ENCODE results near the gene GPRIN3.

DNA sequence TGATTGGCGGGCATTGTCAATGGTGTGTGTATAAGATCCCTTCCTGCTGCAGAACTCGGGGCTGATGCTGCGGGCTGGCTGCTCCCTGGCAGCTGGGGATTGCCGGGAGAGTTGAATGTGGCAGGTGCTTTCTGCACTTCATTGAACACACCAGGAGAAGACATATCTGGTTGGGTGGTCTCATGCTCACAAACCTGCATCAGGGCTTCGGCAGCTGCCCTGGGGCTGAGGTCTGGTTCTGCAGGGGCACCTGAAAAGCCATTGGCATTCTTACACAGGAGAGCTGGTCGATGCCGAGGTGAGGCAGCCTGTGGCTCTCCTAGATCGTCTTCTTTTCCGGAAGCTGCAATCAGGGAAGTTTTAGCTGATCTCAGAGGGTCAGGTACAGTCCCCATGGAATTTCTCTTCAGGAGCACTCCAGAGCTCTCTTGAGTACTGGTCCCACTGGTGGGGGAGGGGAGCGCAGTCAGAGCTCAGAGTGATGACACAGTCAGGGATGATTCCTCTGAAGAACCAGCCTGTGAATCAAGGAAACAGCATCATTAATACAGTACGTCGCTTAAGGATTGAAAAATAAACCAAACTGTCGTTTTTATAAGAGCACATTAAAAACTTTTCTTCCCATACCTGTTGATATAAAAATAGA, 57.8 kb downstream of the GPRIN3 start:
- TF ChIP-seq EGR1 (IDR thresholded peaks at IDR 0.05) = no peak
- TF ChIP-seq, protein P1, sequence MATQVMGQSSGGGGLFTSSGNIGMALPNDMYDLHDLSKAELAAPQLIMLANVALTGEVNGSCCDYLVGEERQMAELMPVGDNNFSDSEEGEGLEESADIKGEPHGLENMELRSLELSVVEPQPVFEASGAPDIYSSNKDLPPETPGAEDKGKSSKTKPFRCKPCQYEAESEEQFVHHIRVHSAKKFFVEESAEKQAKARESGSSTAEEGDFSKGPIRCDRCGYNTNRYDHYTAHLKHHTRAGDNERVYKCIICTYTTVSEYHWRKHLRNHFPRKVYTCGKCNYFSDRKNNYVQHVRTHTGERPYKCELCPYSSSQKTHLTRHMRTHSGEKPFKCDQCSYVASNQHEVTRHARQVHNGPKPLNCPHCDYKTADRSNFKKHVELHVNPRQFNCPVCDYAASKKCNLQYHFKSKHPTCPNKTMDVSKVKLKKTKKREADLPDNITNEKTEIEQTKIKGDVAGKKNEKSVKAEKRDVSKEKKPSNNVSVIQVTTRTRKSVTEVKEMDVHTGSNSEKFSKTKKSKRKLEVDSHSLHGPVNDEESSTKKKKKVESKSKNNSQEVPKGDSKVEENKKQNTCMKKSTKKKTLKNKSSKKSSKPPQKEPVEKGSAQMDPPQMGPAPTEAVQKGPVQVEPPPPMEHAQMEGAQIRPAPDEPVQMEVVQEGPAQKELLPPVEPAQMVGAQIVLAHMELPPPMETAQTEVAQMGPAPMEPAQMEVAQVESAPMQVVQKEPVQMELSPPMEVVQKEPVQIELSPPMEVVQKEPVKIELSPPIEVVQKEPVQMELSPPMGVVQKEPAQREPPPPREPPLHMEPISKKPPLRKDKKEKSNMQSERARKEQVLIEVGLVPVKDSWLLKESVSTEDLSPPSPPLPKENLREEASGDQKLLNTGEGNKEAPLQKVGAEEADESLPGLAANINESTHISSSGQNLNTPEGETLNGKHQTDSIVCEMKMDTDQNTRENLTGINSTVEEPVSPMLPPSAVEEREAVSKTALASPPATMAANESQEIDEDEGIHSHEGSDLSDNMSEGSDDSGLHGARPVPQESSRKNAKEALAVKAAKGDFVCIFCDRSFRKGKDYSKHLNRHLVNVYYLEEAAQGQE (IDR thresholded peaks at IDR 0.05; ENCODE audit: low read depth) = no peak
- TF ChIP-seq CEBPB (IDR thresholded peaks at IDR 0.05) = no peak
- TF ChIP-seq, protein P2, sequence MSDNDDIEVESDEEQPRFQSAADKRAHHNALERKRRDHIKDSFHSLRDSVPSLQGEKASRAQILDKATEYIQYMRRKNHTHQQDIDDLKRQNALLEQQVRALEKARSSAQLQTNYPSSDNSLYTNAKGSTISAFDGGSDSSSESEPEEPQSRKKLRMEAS (IDR thresholded peaks at IDR 0.05) = no peak
- no peak for TF ChIP-seq EP300 (IDR thresholded peaks at IDR 0.05; ENCODE audit: borderline replicate concordance)

Data from Ishikawa (cell line).